HG03432 (cell line): ENCODE measurements around the gene OGFRL1.
"Not testable (repeated sequence)": the region's sequence is repeated elsewhere in the genome, so short reads cannot be mapped to it uniquely, and the experiment has no call there.

Experiments used
- ATAC-seq: cut with Tn5 transposase; IDR thresholded peaks from one replicate; pipeline ENCODE4 v1.9.1; 2021; ENCODE audit warnings: mild to moderate bottlenecking, moderate library complexity; ENCODE audit not compliant: unreplicated experiment

OGFRL1 gene

GRCh38 chr6:71288228-71289038, at the start of gene OGFRL1:
Gene OGFRL1, plus strand, starts transcription at chr6:71288811. Its CDS starts 126 bp downstream, at chr6:71288937.
- ATAC-seq, result peak; percentile 91

- ATAC-seq, result no peak
These were observed 48.9 kb upstream of the OGFRL1 start for GRCh38 chr6:71239694-71240093.

- no peak for ATAC-seq
These were observed 43.2 kb upstream of the OGFRL1 start for GRCh38 chr6:71245265-71246049.

GRCh38 chr6:71246596-71246995, 42.0 kb upstream of the OGFRL1 start:
- ATAC-seq, result no peak

- peak; percentile 89 for ATAC-seq
These were observed 40.3 kb upstream of the OGFRL1 start for GRCh38 chr6:71248306-71248765.

- no peak for ATAC-seq
These were observed 39.6 kb upstream of the OGFRL1 start for GRCh38 chr6:71248878-71249544.

- no peak for ATAC-seq
These were observed 38.5 kb upstream of the OGFRL1 start for GRCh38 chr6:71250099-71250602.

GRCh38 chr6:71252410-71252809, 36.2 kb upstream of the OGFRL1 start:
- no peak for ATAC-seq

- no peak for ATAC-seq
These were observed 35.7 kb upstream of the OGFRL1 start for GRCh38 chr6:71252960-71253359.

GRCh38 chr6:71254323-71254722, 34.3 kb upstream of the OGFRL1 start:
- ATAC-seq, result no peak

- ATAC-seq, result no peak
These were observed 30.3 kb upstream of the OGFRL1 start for GRCh38 chr6:71258078-71258866.

- no peak for ATAC-seq
These were observed 28.6 kb upstream of the OGFRL1 start for GRCh38 chr6:71259888-71260604.

- no peak for ATAC-seq
These were observed 25.7 kb upstream of the OGFRL1 start for GRCh38 chr6:71262914-71263313.

GRCh38 chr6:71266392-71266791, 22.2 kb upstream of the OGFRL1 start:
- ATAC-seq, result not testable (repeated sequence)

GRCh38 chr6:71268735-71269437, 19.7 kb upstream of the OGFRL1 start:
- ATAC-seq, result peak; percentile 90

GRCh38 chr6:71277926-71278600, 10.5 kb upstream of the OGFRL1 start:
- ATAC-seq, result peak; percentile 69

GRCh38 chr6:71279321-71279720, 9.3 kb upstream of the OGFRL1 start:
- no peak for ATAC-seq

GRCh38 chr6:71279740-71280139, 8.9 kb upstream of the OGFRL1 start:
- no peak for ATAC-seq

- no peak for ATAC-seq
These were observed 7.9 kb upstream of the OGFRL1 start for GRCh38 chr6:71280701-71281100.
